ENCODE measurements around the gene DYNC1H1. TPM values are rescaled to one million over a fixed set of nuclear protein-coding genes. Genes with fewer than 3 reads are reported as not detected.

Gene DYNC1H1
- total and polyA plus RNA-seq, 2 donors (not counting 1 experiment from before 2014, with no cell fraction given), result 73.2 to 257 TPM

GRCh38 chr14:102015771-102016170 lies 51.4 kb downstream of the DYNC1H1 start:
- no peaks in the 10 kb centered on the region for H4K20me1 ChIP-seq (ENCODE audit: control insufficient read depth, insufficient read depth, low read length, poor library complexity, severe bottlenecking)
- 96% methylated on average over 19 of the region's 19 CpGs for WGBS (ENCODE audit: insufficient coverage)
- no peaks in the 10 kb centered on the region for H3K79me2 ChIP-seq (ENCODE audit: control insufficient read depth, insufficient read depth, low read length)
- no peak overlapping the region for H3K27ac Mint-ChIP-seq
- no peak overlapping the region for H3K4me2 ChIP-seq (replicated peaks; ENCODE audit: low read depth, low read length, poor library complexity, severe bottlenecking)
- no peak overlapping the region for H3K27ac ChIP-seq (ENCODE audit: low read length in 2 of 2)
- no peaks in the 10 kb centered on the region for H3K9me3 ChIP-seq (ENCODE audit: control extremely low read depth in 1 of 3, control insufficient read depth in 2 of 3, insufficient read depth in 1 of 3, low read length in 2 of 3)
- H3K4me1 ChIP-seq (ENCODE audit: control insufficient read depth in 2 of 2, insufficient read depth in 2 of 2, low read length in 2 of 2), result no peaks in the 10 kb centered on the region
- H3K4me1 Mint-ChIP-seq, result no peaks in the 10 kb centered on the region
- H3K9ac ChIP-seq (ENCODE audit: low read length), result no peak overlapping the region
- no peaks in the 10 kb centered on the region for H3K9me3 Mint-ChIP-seq (ENCODE audit: insufficient read depth)
- ChIA-PET POLR2A (interaction anchor here (0.5 kb wide), 1 partner anchor 14 kb away, joined by 4 read pairs; no protein-coding TSS in a partner anchor), CTCF (no interaction called here)
- no peak for ATAC-seq (ENCODE audit: low read depth)
- peaks cover 1 to 87% of the 10 kb centered on the region in 2 experiments for H3K36me3 ChIP-seq (replicated peaks in 1 of 2; ENCODE audit: control extremely low read depth in 1 of 2, control insufficient read depth in 1 of 2, extremely low read depth in 1 of 2, insufficient read depth in 2 of 2, low read length in 1 of 2)
- no peak overlapping the region for H3K4me3 Mint-ChIP-seq
- H3K4me3 ChIP-seq (ENCODE audit: control extremely low read depth in 1 of 5, extremely low read depth in 1 of 5, insufficient read depth in 1 of 5, low read depth in 2 of 5, low read length in 4 of 5), result no peak overlapping the region
- intact Hi-C loops (cut with micrococcal nuclease), result no loop called here
- H3K27me3 ChIP-seq (replicated peaks in 1 of 4; ENCODE audit: control extremely low read depth in 1 of 4, control insufficient read depth in 3 of 4, insufficient read depth in 4 of 4, low read length in 3 of 4), result no peaks in the 10 kb centered on the region
- H2AFZ ChIP-seq (ENCODE audit: insufficient read depth, low read depth, low read length, poor library complexity, severe bottlenecking), result no peak overlapping the region
- no peak for DNase-seq
- TF ChIP-seq EZH2 (IDR thresholded peaks at IDR 0.05; ENCODE audit: borderline replicate concordance, insufficient read depth, low read depth, low read length, poor library complexity, severe bottlenecking) (no peak), CTCF (IDR thresholded peaks at IDR 0.05) (no peak)
- H3K27me3 Mint-ChIP-seq, result no peaks in the 10 kb centered on the region

- Histone ChIP-seq H2AFZ (ENCODE audit: insufficient read depth, low read depth, low read length, poor library complexity, severe bottlenecking) (no peak overlapping the region), H3K27me3 (replicated peaks in 1 of 4; ENCODE audit: control extremely low read depth in 1 of 4, control insufficient read depth in 3 of 4, insufficient read depth in 4 of 4, low read length in 3 of 4) (no peaks in the 10 kb centered on the region), H3K36me3 (replicated peaks in 1 of 2; ENCODE audit: control extremely low read depth in 1 of 2, control insufficient read depth in 1 of 2, extremely low read depth in 1 of 2, insufficient read depth in 2 of 2, low read length in 1 of 2) (peaks cover 0 to 84% of the 10 kb centered on the region in 2 experiments), H3K4me1 (ENCODE audit: control insufficient read depth in 2 of 2, insufficient read depth in 2 of 2, low read length in 2 of 2) (no peaks in the 10 kb centered on the region), H3K9ac (ENCODE audit: low read length) (no peak overlapping the region), H3K4me3 (ENCODE audit: control extremely low read depth in 1 of 5, extremely low read depth in 1 of 5, insufficient read depth in 1 of 5, low read depth in 2 of 5, low read length in 4 of 5) (no peak overlapping the region), H3K27ac (ENCODE audit: low read length in 2 of 2) (no peak overlapping the region), H3K79me2 (ENCODE audit: control insufficient read depth, insufficient read depth, low read length) (no peaks in the 10 kb centered on the region), H3K9me3 (ENCODE audit: control extremely low read depth in 1 of 3, control insufficient read depth in 2 of 3, insufficient read depth in 1 of 3, low read length in 2 of 3) (no peaks in the 10 kb centered on the region), H3K4me2 (replicated peaks; ENCODE audit: low read depth, low read length, poor library complexity, severe bottlenecking) (no peak overlapping the region), H4K20me1 (ENCODE audit: control insufficient read depth, insufficient read depth, low read length, poor library complexity, severe bottlenecking) (no peaks in the 10 kb centered on the region)
- ChIA-PET POLR2A (interaction anchor here (0.5 kb wide), 1 partner anchor 15 kb away, joined by 4 read pairs; no protein-coding TSS in a partner anchor), CTCF (no interaction called here)
- no peak overlapping the region for H3K27ac Mint-ChIP-seq
- DNase-seq (no peak), ATAC-seq (ENCODE audit: low read depth) (no peak)
- no peak overlapping the region for H3K4me3 Mint-ChIP-seq
- H3K9me3 Mint-ChIP-seq (ENCODE audit: insufficient read depth), result no peaks in the 10 kb centered on the region
- TF ChIP-seq CTCF (IDR thresholded peaks at IDR 0.05), result no peak
- no peak for TF ChIP-seq EZH2 (IDR thresholded peaks at IDR 0.05; ENCODE audit: borderline replicate concordance, insufficient read depth, low read depth, low read length, poor library complexity, severe bottlenecking)
- no peaks in the 10 kb centered on the region for H3K27me3 Mint-ChIP-seq
- WGBS (ENCODE audit: insufficient coverage), result 99% methylated on average over 21 of the region's 21 CpGs
- intact Hi-C loops (cut with micrococcal nuclease), result no loop called here
- H3K4me1 Mint-ChIP-seq, result no peaks in the 10 kb centered on the region
These were observed 52.2 kb downstream of the DYNC1H1 start for GRCh38 chr14:102016420-102017090.
